OCI-LY1 (cell line): ENCODE results near the gene TRAPPC13.

Experiments
- H2AFZ ChIP-seq: fragments of 200-600 bp; sonication (generic), shearing (Covaris generic); 2 replicates; pipeline ENCODE4 v1.6.0; 2014; ENCODE audit warnings: antibody characterized with exemption, mild to moderate bottlenecking, low read length
- H3F3A ChIP-seq: fragments of 200-600 bp; sonication (generic), shearing (Covaris generic); 2 replicates; pipeline ENCODE4 v1.6.0; 2014; ENCODE audit warnings: mild to moderate bottlenecking, antibody characterized with exemption, low read length, moderate library complexity; ENCODE audit not compliant: insufficient read depth
- H3K27ac ChIP-seq: fragments of 200-600 bp; sonication (generic); 2 replicates; pipeline ENCODE4 v1.5.1; 2014; ENCODE audit warnings: low read length, mixed run types, mild to moderate bottlenecking, low read depth; ENCODE audit not compliant: poor library complexity, severe bottlenecking
- H3K27me3 ChIP-seq: fragments of 200-600 bp; sonication (generic); 2 replicates; pipeline ENCODE4 v1.6.0; 2014; ENCODE audit warnings: antibody characterized with exemption, mild to moderate bottlenecking, low read length, moderate library complexity; ENCODE audit not compliant: insufficient read depth
- H3K36me3 ChIP-seq: fragments of 200-600 bp; sonication (generic); 2 replicates; pipeline ENCODE4 v1.6.1; 2014; ENCODE audit warnings: mild to moderate bottlenecking, antibody characterized with exemption, low read length, moderate library complexity, mixed read lengths; ENCODE audit not compliant: insufficient read depth
- H3K4me1 ChIP-seq: fragments of 200-600 bp; sonication (generic); 2 replicates; pipeline ENCODE4 v1.5.1; 2014; ENCODE audit warnings: mild to moderate bottlenecking, low read length, moderate library complexity; ENCODE audit not compliant: insufficient read depth, severe bottlenecking
- H3K4me2 ChIP-seq: fragments of 200-600 bp; sonication (generic), shearing (Covaris generic); 2 replicates; pipeline ENCODE4 v1.6.1; 2014; ENCODE audit warnings: low read length
- H3K4me3 ChIP-seq: fragments of 200-600 bp; sonication (generic); 2 replicates; pipeline ENCODE4 v1.5.1; 2014; ENCODE audit warnings: low read length, low read depth, mild to moderate bottlenecking, mixed read lengths; ENCODE audit not compliant: poor library complexity, severe bottlenecking
- H3K79me2 ChIP-seq: fragments of 200-600 bp; shearing (Covaris generic); 2 replicates; pipeline ENCODE4 v1.6.1; 2016; ENCODE audit warnings: mixed run types, low read length, mixed read lengths; ENCODE audit not compliant: insufficient read depth
- H3K9ac ChIP-seq: fragments of 200-600 bp; sonication (generic), shearing (Covaris generic); 2 replicates; pipeline ENCODE4 v1.6.1; 2014; ENCODE audit warnings: mild to moderate bottlenecking, low read length, mixed read lengths
- H3K9me2 ChIP-seq: fragments of 200-600 bp; sonication (generic), shearing (Covaris generic); 2 replicates; pipeline ENCODE4 v1.6.1; 2014; ENCODE audit warnings: low read depth, mild to moderate bottlenecking, low read length, mixed read lengths
- H3K9me3 ChIP-seq: fragments of 200-600 bp; shearing (Covaris generic); 2 replicates; pipeline ENCODE4 v1.6.1; 2014; ENCODE audit warnings: low read length, mixed read lengths
- H4K20me1 ChIP-seq: fragments of 200-600 bp; sonication (generic), shearing (Covaris generic); 2 replicates; pipeline ENCODE4 v1.6.0; 2016; ENCODE audit warnings: mild to moderate bottlenecking, low read length; ENCODE audit not compliant: insufficient read depth
- CTCF ChIP-seq: fragments of 200-600 bp; sonication (generic), shearing (Covaris generic); IDR thresholded peaks from 2 replicates; pipeline ENCODE4 v1.5.1; 2017; ENCODE audit warnings: mild to moderate bottlenecking, antibody characterized with exemption, low read length, moderate library complexity, mixed read lengths
- EZH2 ChIP-seq: fragments of 200-600 bp; sonication (generic), shearing (Covaris generic); IDR thresholded peaks from 2 replicates; pipeline ENCODE4 v1.8.0; 2017; ENCODE audit warnings: borderline replicate concordance, mixed run types, mild to moderate bottlenecking, antibody characterized with exemption, low read length, moderate library complexity, mixed read lengths

The TRAPPC13 gene

DNA sequence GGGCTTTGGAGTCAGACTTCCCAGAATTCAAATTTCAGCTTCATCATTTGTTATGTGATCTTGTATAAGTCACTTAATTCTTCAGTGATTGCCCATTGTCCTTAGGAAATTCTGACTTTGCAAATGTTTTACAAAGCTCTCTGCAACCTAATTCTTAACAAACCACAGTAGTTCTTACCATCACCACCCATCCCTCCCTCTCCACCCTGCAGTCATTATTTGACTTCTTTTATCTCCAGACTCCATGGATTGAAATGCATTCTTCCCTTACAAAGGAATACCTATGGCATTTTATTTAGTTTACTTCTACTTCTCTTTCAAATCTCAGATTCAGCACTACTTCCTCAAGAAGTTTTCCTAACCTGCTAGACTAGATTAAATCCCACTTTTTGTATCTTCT, 23.1 kb downstream of the TRAPPC13 start:
- peaks cover 10% of the 10 kb centered on the region; the same call in 1 of the 2 replicates for H3K36me3 ChIP-seq
- H4K20me1 ChIP-seq = no peaks in the 10 kb centered on the region
- no peak overlapping the region for H2AFZ ChIP-seq
- H3K9me2 ChIP-seq = no peaks in the 10 kb centered on the region
- H3K79me2 ChIP-seq = no peaks in the 10 kb centered on the region
- H3K27me3 ChIP-seq = no peaks in the 10 kb centered on the region
- H3K4me3 ChIP-seq = no peak overlapping the region
- H3K4me2 ChIP-seq = no peak overlapping the region
- no peaks in the 10 kb centered on the region for H3F3A ChIP-seq
- TF ChIP-seq EZH2 (no peak), CTCF (no peak)
- no peak overlapping the region for H3K9ac ChIP-seq
- H3K27ac ChIP-seq = no peak overlapping the region
- no peaks in the 10 kb centered on the region for H3K9me3 ChIP-seq
- H3K4me1 ChIP-seq = no peaks in the 10 kb centered on the region

DNA sequence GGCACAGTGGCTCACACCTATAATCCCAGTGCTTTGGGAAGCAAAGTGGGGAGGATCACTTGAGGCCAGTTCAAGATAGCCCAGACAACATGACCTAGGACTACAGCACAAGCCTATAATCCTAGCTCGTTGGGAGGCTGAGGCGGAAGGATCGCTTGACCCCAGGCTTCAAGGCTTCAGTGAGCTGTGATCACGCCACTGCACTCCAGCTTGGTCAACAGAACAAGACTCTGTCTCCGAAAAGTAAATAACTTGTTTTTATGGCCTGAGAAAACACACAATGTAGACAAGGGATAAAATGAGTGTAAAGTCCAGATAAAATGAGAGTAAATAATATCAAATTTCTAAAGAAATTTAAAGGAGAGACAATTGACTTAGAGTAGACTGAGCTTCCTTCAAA, 26.3 kb downstream of the TRAPPC13 start:
- H4K20me1 ChIP-seq = no peaks in the 10 kb centered on the region
- H3K27me3 ChIP-seq = no peaks in the 10 kb centered on the region
- no peak overlapping the region for H3K27ac ChIP-seq
- no peaks in the 10 kb centered on the region for H3K9me3 ChIP-seq
- no peaks in the 10 kb centered on the region for H3K4me1 ChIP-seq
- TF ChIP-seq CTCF (no peak), EZH2 (no peak)
- peaks cover 25% of the 10 kb centered on the region; the same call in 1 of the 2 replicates for H3K36me3 ChIP-seq
- no peaks in the 10 kb centered on the region; the same call in 1 of the 2 replicates for H3F3A ChIP-seq
- no peak overlapping the region for H3K9ac ChIP-seq
- no peaks in the 10 kb centered on the region for H3K9me2 ChIP-seq
- no peak overlapping the region for H3K4me2 ChIP-seq
- no peaks in the 10 kb centered on the region for H3K79me2 ChIP-seq
- no peak overlapping the region for H2AFZ ChIP-seq
- H3K4me3 ChIP-seq = no peak overlapping the region

DNA sequence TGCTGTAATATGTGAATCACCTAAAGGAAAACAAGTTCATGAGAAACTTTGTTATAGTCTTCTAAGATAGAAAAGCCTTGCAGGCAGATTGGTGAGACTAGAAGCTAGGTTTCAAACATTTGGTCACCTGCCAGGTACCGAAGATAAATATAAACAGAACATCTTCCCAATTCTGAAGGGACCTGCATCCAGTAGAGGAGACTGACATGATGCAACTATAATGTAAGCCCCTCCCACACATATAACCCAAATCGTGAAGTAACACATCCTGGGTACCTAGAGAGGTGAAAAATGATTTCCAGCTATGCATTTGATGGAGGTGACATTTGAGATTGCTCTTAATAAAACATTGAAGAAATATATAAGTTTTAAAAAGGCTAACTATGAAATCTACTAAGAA, 29.9 kb downstream of the TRAPPC13 start:
- Histone ChIP-seq H3K9ac (no peak overlapping the region), H3K36me3 (peaks cover 35% of the 10 kb centered on the region; the same call in 1 of the 2 replicates), H3K4me1 (no peaks in the 10 kb centered on the region), H4K20me1 (no peaks in the 10 kb centered on the region), H3K9me2 (no peaks in the 10 kb centered on the region), H3K4me3 (no peak overlapping the region), H3K4me2 (no peak overlapping the region), H3K27ac (no peak overlapping the region), H3K27me3 (no peaks in the 10 kb centered on the region), H3F3A (no peaks in the 10 kb centered on the region; the same call in 1 of the 2 replicates), H3K79me2 (no peaks in the 10 kb centered on the region), H3K9me3 (no peaks in the 10 kb centered on the region), H2AFZ (no peak overlapping the region)
- TF ChIP-seq EZH2 (no peak), CTCF (no peak)
